GM19099 (cell line): Measurements from ENCODE around the gene GALNT10.

Experiments
- POLR2A ChIP-seq: IDR thresholded peaks from 3 replicates; pipeline ENCODE4 v1.6.1; 2011; ENCODE audit warnings: low read depth; ENCODE audit not compliant: insufficient read length; ENCODE audit errors: extremely low read depth

GALNT10 gene

GRCh38 chr5:154206311-154206710, 15.8 kb downstream of the GALNT10 start:
- TF ChIP-seq POLR2A, result no peak

- no peak for TF ChIP-seq POLR2A
These were observed 16.7 kb downstream of the GALNT10 start for GRCh38 chr5:154207204-154207603.

GRCh38 chr5:154209591-154210081, 19.1 kb downstream of the GALNT10 start:
- TF ChIP-seq POLR2A, result no peak

GRCh38 chr5:154210163-154210562, 19.6 kb downstream of the GALNT10 start:
- no peak for TF ChIP-seq POLR2A

GRCh38 chr5:154211641-154212390, 21.3 kb downstream of the GALNT10 start:
- TF ChIP-seq POLR2A, result no peak

GRCh38 chr5:154213592-154213991, 23.1 kb downstream of the GALNT10 start:
- TF ChIP-seq POLR2A, result no peak

GRCh38 chr5:154214371-154215106, 24.0 kb downstream of the GALNT10 start:
- no peak for TF ChIP-seq POLR2A

- TF ChIP-seq POLR2A, result no peak
These were observed 25.2 kb downstream of the GALNT10 start for GRCh38 chr5:154215571-154216325.

- TF ChIP-seq POLR2A, result no peak
These were observed 26.9 kb downstream of the GALNT10 start for GRCh38 chr5:154217462-154217861.

GRCh38 chr5:154218786-154219185, 28.3 kb downstream of the GALNT10 start:
- TF ChIP-seq POLR2A, result no peak

- no peak for TF ChIP-seq POLR2A
These were observed 30.1 kb downstream of the GALNT10 start for GRCh38 chr5:154220625-154221024.

GRCh38 chr5:154221371-154221896, 30.9 kb downstream of the GALNT10 start:
- no peak for TF ChIP-seq POLR2A

- no peak for TF ChIP-seq POLR2A
These were observed 31.9 kb downstream of the GALNT10 start for GRCh38 chr5:154222414-154222813.

GRCh38 chr5:154223320-154223719, 32.8 kb downstream of the GALNT10 start:
- no peak for TF ChIP-seq POLR2A

GRCh38 chr5:154227090-154227489, 36.6 kb downstream of the GALNT10 start:
- TF ChIP-seq POLR2A, result no peak
